Astrocyte (in vitro differentiated cells and primary cell): ENCODE results near the gene SIK1.
"Not testable (repeated sequence)": the region's sequence is repeated elsewhere in the genome, so short reads cannot be mapped to it uniquely, and the experiment has no call there.

Experiments
- EZH2 ChIP-seq: IDR thresholded peaks from 2 replicates; pipeline ENCODE4 v1.6.1; 2012; ENCODE audit warnings: mild to moderate bottlenecking, low read length, inconsistent platforms; ENCODE audit not compliant: insufficient read depth
- TF ChIP-seq, protein P1 (sequence below): IDR thresholded peaks from 2 replicates; pipeline ENCODE4 v1.5.1; 2011; ENCODE audit warnings: low read depth, mild to moderate bottlenecking, inconsistent platforms, low read length, moderate library complexity; ENCODE audit not compliant: insufficient read depth

DNA sequence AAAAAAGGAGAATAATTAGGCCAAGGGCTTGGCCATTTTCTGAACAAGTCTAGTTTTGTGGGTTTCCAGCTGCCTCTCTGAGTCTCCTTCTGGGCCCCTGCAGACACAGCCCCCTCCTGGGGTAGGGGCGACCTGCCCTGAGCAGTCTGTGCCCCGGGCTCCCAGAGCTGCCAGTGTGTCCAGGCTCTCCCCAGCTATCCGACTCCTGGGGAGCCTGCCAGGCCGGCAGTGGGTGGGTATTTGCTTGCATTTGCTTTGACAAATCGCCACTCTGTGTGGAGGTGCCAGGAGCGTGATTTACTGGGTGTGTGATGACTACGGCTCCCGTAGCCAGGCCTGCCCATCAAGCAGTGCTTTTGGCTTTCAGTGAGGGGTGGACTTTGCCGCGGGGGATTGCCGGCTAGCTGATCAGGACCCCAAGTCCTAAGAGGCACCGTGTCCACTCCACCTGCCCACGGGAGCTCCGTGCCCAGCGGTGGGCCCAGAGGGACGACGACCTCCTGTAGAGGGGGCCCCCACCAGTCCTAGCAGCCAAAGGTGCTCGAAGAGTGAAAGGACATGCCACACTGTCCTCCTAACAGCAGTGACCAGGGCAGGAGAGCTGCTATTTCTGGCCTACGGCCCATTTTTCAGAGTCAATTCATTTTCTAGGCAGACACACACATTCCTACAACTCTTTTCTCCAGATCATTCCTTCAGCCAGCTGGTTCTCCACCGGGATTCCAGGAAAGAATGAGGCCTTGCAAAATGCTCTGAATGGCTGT is 36.7 kb upstream of the SIK1 start:
- TF ChIP-seq, protein P1, sequence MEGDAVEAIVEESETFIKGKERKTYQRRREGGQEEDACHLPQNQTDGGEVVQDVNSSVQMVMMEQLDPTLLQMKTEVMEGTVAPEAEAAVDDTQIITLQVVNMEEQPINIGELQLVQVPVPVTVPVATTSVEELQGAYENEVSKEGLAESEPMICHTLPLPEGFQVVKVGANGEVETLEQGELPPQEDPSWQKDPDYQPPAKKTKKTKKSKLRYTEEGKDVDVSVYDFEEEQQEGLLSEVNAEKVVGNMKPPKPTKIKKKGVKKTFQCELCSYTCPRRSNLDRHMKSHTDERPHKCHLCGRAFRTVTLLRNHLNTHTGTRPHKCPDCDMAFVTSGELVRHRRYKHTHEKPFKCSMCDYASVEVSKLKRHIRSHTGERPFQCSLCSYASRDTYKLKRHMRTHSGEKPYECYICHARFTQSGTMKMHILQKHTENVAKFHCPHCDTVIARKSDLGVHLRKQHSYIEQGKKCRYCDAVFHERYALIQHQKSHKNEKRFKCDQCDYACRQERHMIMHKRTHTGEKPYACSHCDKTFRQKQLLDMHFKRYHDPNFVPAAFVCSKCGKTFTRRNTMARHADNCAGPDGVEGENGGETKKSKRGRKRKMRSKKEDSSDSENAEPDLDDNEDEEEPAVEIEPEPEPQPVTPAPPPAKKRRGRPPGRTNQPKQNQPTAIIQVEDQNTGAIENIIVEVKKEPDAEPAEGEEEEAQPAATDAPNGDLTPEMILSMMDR = not testable (repeated sequence)
- not testable (repeated sequence) for TF ChIP-seq EZH2
